Activated CD4-positive, alpha-beta T cell treated with anti-CD3 and anti-CD28 coated beads for 4 hours (primary cell): ENCODE data around the gene ELF1.
A peak's percentile ranks its signal among the peaks of the same experiment; 100 is the strongest.
"Not testable (repeated sequence)": the region's sequence is repeated elsewhere in the genome, so short reads cannot be mapped to it uniquely, and the experiment has no call there.

ENCODE experiments used
- DNase-seq, 2 donors: peaks; one replicate each; pipeline ENCODE4 v3.0.0-alpha.2; 2020

ELF1 gene

DNA sequence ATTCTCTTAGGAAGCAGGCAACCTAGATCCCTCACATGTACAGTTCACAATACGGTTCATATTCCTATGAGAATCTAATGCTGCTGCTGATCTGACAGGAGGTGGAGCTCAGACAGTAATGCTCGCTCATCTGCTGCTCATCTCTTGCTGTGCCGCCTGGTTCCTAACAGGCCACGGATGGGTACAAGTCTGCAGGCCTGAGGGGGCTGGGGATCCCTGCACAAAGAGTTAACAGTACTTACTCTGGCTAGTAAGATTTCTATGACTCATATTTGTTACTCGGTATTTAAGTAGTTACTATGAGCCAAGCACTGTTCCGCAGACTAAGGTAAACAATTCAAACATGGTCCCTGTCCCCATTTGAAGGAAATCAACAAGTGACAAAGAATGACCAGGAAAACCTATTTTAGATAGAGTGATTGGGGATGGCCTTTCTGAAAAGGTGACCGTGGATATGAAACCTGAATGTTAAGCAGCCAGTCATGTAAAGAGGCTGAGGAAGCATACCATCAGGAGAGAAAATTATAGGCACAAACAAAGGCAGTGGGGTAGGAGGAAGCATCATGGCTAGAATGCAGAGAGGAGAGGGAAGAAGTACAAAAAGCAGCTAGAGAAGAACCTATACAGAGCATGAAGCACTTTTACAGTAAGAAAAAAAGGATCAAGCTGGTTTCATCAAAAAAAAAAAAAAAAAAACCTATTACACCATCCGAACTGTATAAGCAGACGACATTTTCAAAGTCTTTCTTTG is 21.6 kb upstream of the ELF1 start:
- no peak for DNase-seq

DNA sequence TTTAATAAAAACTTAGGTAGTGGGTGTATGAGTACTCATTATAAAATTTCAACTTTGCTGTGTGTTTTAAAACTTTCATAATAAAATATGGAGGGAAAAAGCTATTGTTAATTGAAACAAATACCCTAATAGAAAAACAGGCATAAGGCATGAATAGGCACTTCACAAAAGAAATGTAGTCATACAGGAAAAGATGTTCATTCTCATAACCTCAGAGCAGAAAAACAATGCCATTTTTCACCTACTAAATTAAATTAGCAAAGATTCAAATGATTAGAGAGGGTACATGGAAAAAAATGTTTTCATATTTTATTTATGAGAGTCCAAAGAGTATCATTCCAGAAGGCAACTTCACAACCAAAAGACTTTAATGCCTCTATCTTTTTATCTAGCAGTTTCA is 20.6 kb upstream of the ELF1 start:
- DNase-seq, result no peak

DNA sequence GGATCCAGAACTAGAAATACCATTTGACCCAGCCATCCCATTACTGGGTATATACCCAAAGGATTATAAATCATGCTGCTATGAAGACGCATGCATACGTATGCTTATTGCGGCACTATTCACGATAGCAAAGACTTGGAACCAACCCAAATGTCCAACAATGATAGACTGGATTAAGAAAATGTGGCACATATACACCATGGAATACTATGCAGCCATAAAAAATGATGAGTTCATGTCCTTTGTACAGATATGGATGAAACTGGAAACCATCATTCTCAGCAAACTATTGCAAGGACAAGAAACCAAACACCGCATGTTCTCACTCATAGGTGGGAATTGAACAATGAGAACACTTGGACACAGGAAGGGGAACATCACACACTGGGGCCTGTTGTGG is 17.4 kb upstream of the ELF1 start:
- DNase-seq, result not testable (repeated sequence)

DNA sequence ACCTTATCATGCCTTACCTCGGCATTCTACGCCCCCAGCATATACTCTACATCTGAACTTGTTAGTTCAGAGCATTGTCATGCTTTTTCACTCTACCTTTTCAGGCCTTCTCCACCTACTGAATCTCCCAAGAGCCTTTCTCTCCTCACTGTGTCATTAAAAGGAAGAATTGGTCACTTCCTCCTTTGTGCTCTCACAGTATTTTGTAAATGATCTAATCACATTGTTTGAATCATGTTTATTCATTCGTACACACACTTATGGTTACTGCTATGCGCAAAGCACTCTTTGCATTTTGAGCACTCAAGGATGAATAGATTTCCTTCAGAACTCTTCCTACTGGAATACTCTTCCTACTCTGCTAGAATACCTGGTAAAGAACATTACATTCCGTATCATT is 15.8 kb upstream of the ELF1 start:
- no peak for DNase-seq

DNA sequence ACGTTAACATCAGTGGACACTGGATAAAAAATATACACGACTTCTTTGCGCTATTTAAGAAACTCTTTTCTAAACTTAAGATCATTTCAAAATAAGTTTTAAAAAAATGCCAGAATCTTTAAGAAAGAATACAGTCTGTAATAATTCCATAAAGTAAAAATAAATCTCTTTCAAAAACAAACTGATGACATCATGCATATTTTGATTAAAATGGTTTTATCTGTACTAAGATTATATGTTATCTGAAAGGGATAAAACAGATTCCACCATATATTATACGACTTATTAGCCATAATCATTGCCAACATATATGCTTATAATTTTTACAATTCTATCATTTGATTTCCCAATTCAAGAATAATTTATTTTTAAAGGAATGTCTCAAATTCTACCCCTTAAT is 15.3 kb upstream of the ELF1 start:
- no peak for DNase-seq

DNA sequence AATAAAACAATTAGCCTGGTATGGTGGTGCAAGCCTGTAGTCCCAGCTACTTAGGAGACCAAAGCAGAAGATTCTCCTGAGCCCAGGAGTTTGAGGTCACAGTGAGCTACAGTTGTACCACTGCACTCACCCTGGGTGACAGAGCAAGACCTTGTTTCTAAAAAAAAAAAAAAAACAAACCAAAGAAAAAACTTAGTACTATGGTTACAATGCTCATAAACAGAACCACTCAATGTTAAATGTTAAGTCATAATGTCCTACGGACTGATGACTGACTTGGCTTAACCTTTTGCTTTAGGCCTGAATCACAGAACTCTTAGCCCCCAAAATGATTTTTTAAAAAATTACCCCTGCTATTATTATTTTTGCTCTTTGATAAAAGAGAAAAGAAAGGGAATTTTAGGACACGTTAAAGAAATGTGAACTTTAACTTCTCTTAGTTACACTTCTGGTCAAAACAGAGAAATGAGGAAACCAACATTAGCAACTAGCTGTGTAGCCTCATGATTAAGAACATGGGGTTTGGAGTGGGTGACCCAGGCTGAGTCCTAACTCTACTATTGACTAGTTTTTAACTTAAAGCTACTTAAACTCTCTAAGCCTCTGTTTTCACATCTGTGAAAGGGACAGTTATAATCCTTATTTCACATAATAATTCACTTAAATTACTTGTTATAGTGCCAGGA is 13.7 kb upstream of the ELF1 start:
- no peak for DNase-seq

DNA sequence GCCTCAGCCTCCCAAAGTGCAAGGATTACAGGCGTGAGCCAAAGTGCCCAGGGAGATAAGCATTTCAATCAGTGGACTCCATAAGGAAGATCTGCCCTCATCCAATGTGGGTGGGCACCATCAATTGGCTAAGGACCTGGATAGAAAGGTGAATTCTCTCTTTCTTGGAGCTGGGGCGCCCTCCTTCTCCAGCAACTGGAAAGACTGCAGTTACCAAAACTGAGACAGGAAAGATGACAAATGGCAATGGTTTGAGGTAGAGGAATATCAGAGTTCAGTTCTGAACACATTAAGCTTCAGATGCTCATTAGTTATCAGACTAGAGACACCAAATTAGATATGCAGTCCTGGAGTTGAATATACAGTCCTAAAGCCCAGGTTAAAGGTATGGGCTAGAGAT is 10.5 kb upstream of the ELF1 start:
- no peak for DNase-seq

DNA sequence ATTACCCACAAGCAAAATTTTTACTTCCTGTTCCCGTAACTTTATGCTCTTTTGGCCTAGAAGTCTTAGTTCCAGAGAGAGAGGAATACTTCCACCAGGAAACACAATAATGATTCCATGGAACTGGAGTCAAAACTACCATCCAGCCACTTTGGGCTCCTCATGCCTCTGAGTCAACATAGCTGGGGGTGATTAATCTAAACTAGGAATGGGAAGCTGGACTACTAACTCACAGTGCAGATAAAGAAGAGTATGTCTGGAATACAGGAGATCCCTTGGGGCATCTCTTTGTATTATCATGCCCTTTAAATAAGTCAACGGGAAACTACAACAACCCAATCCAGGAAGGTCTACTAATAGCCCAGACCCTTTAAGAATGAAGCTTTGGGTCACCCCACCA is 8.9 kb upstream of the ELF1 start:
- no peak for DNase-seq

DNA sequence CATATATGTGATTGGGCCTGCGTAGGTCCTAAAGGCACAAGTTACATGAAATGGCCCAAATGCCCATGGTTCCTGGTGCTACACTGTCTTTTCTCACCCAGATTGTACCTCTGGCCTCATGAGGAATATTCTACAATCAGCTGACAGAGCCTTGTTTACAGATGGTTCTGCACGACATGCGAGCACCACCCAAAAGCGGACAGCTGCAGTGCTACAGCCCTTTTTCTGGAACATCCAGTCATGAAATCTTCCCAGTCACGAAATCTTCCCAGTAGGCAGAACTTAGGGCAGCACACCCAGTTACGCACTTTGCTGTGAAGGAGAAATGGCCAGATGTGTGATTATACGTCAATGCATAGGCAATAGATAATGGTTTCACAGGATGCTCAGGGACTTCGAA is 7.7 kb upstream of the ELF1 start:
- DNase-seq, result no peak

DNA sequence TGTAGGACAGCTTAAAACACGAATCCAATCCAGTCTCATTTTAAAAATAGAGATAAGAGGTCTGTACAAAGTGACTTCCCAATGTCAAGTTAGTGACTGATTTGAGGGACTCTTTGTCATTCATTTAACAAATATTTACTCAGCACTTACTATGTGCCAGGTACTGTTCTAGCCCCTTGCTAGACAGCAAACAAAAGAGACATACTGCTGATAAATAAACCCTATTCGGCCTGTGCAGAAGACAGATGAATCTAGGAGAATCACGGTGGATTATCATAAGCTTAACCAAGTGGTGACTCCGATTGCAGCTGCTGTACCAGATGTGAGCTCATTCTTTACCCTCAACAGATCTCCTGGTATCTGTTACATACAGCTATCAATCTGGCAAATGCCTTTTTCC is 6.4 kb upstream of the ELF1 start:
- DNase-seq, result no peak

DNA sequence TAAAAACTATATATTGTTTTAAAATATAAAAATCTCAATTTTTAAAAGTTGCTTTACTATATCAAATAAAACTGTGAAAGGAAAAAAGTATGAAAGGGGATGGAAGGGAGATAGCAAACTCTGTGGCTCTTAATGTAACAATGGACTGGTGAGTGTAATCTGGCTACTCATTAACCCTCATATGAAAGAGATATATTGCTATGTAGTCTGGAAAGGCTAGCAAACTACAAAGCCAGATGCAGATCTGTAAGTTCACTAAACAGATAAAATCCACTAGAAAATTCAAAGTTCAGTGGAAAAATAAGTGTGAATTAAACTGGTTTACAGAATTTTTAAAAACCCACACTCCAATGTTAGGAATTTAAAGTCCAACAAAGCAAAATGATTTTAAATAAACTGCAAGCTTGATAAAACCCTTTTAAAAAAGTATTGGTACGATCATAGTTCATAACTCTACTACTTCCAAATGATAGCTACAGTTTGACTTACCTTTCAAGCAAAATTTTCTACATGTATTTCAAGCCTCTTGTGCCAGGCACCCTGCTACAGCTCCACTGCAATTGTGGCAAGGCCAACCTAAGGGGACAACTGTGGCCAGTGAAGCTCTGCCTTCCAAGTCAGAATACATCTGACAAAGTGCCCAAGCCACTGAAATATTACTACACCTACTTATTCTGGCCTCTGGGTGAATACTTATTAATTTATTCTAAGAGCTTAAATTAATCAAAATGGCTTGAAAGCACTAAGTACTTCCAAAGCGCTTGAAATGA is 647 bp upstream of the ELF1 start:
- DNase-seq, result no peak

DNA sequence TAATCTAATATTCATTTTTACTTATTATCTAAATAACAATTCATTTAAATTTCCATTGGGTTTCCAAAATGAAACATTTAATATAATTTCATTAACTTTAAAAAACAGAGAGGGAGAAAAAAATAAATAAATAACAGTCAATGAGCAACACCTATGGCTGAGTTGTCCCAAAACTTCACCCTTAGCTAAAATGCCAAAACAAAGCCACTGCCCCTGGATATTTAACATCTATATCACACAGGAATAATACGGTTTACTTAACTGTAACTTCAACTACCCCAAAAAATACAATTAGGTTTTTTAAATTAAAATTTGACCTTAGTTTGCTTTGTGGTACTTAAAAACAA is 541 bp downstream of the ELF1 start:
- no peak for DNase-seq

DNA sequence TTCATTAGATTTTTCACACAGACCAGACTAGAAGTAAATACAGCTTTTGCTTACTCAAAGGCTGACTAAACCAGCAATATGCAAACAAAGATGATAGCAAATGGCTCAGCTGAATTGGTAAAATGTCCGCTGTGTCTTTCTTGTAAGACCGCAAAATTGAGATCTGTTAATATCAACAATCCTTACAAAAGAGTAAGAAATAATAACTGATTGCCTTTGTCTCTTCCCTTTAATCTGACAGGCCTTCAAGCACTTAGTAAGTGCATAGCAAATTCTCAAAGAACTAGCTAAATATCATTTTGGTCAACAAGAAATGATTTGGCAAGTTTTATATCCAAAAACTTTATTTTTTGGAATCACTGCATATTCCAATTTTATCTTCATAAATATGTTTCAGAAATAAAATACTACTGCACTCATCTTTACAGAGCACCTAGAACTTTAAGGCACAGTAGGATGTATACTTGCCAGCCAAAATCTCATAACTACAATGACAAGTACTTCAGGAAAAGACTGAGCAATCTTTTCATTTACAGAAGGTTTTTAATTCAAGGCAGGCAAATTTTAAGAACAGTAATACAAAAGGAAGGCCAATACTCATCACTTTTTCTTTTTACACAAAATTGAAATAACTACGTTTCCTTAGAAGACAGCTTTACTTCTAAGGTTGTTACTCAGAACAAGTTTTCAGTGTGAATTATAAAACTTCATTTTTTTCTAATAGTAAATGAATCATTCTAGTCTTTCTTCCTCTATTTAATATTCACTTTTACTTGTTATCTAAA is 1.1 kb downstream of the ELF1 start:
- DNase-seq, result no peak

DNA sequence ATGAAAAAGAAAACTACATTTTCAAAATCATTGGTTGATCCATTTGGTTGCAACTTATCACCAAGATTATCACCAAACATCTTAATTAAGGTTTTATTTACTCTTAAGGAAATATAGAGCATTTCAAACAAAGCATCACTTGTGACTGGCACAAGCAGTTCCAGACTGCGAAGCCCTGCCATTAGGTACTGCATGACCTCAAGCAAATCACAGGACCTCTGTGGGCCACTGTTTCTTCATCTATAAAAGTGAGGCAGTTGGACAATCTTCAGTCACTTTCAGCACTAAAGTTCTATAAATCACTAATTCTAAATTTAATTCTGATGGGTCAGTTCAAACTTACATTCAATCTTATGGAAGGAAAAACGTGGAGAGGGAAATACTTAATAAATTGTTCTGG is 2.0 kb downstream of the ELF1 start:
- DNase-seq, result peak in 1 of 2 donors; percentile 13

DNA sequence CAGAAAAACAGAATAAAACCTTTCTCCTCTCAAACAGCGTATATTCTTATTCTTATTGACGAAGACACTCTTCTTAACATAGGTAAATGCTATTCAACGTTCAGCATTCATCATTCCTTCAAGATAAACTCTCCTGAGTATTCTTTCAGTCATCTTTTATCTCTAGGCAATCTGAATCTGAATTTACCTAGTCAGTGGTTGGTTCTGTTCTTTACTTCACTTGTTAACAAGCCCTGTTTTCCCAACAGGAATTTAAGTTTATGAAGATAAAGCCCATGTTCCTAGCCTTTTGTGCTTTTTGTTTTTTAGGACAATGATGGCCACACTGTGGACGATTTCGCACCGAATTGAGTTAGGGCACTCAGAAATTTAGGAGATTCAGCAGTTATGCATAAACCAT is 3.2 kb downstream of the ELF1 start:
- DNase-seq, result no peak

DNA sequence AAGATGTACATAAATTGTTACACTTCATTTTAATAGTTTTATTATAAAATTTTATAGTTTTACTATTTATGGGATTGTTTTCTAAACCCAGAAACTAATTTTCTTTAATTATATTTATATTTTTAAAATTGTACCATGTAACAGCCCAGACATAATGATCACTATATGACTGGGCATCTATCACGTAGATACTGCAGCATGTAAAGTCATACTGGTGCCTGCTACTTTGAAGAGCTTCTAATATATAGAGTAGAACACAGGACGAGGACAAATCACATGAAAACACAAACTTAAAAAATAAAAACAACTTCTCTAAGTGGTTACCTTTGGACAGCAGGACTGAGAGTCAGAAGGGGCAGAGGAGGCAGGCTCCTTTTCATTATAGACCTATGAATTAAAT is 5.3 kb downstream of the ELF1 start:
- DNase-seq, result no peak

DNA sequence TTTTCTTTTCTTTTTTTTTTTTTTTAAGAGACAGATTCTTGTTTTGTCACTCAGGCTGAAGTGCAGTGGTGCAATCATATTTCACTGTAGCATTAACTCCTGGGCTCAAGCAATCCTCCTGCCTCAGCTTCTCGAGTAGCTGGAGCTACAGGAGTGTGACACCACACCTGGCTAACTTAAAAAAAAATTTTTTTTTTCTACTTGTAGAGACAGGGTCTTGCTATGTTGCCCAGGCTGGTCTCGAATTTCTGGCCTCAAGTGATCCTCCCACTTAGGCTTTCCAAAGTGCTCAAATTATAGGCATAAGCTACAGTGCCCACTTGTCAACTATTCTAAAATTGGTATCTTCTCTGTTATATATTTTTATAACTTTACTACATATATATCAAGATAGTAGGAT is 6.6 kb downstream of the ELF1 start:
- DNase-seq, result no peak

DNA sequence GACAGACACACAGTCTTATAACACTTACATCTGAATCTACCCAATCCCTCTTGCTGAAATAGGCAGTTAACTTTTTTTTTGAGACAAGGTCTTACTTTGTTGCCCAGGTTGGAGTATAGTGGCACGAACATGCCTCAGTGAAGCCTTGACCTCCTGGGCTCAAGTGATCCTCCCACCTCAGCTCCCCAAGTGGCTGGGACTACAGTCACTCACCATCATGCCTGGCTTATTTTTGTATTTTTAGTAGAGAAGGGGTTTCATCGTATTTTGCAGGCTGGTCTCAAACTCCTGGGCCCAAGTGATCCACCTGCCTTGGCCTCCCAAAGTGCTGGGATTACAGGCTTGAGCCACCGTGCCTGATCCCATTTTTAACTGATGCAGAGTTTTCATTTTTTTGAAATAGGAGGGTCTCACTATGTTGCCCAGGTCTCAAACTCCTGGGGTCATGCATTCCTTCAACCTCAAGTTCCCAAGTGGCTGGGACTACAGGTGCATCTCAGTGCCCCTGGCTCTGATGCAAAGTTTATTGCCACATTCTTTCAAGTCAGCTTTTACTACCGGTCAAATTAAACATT is 7.6 kb downstream of the ELF1 start:
- no peak for DNase-seq

DNA sequence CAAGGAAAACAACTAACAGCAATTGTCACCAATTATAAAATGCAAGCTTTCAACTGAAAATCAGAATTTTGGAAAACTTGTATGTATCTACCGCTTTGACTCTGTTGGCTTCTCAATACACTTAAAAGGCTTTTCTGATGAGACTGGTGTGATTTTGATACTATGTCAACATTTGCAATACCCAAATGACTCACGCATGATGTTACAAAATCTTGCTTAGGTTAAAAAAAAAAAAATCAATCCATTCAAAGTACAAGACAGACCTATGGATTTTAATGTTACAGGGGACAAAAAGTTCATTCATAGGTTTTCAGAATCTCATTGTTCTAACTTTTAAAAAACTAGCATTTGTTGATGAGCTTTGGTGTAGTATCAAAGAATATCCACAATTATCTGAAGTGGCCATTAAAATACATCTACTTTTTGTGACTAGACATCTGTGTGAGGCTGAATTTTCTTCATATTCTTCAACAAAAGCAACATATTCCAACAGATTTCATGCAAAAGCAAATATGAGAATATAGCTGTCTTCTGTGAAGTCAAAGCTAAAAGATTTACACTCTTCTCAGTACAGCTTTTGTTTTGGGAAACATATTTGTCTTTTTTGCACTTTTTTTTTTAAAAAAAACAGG is 10.7 kb downstream of the ELF1 start:
- no peak for DNase-seq

DNA sequence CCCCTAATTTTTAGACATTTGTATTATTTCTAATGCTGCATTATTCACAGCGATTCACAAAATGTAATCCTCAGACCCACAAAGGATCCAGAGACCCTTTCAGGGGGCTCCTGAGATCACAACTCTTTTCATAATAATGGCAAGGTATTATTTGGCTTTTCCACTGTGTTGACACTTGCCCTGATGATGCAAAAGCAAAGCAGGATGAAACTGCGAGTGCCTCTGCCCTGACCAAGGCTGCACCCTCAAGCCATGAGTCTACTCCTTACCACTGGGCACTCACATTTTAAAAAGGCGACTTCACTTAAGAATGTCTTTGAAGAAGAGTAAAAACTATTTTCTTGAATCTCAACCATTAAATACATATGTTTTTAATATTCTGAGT is 11.4 kb downstream of the ELF1 start:
- DNase-seq, result no peak

DNA sequence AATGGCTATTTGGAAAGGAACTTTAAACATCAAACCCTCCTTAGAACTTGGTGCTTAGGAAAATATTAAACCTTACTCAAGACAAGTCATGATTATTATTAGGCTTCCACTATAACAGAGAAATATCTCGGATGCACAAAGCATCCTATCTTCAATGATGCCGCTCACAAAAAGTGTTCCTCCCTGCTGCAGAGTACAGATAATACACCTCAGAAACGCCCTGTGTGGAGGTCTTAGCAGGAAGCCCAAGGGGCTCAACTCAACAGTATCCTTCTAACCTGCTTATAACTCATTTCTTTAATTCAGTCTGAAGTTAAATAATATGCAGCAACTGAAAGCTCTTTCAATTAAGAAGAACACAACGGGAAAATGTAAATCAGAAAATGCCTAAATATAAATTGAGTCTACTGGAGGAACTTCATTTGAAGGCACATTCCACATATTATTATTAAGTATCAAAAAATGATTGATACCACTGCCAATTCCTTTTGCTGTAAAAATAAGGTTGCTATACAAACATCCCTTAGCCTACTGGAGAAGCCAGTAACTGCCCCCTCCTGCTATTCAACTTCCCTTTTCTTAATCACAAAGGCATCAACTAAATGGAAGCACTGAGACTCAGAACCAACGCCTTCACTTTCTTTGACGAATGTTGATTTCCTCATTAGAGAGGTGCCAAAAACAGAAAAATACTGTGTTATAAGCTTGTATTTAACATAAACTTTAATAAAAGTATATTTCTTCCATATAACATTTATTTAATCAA is 12.0 kb downstream of the ELF1 start:
- DNase-seq, result no peak

DNA sequence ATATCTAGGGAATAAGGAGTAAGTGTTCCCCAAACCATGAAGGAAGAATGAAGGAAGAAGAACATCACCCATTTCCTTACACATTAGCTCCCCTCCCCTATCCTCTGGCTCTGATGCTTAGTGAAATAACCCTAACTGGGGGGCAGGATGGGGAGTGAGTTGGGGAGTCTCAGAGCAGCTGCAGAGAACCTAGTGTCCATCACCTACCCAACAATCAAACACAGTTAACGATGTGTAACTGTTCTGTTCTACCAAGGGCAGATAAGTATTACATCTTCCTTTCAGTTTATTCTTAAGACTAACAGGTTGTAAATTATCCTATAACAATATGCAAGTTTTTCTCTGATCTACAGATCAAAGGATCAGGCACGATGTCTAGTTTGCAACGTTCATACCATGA is 12.8 kb downstream of the ELF1 start:
- no peak for DNase-seq
